Left ventricle myocardium inferior (tissue), 1 donor: ENCODE data around the gene OR6J1. TPM values are rescaled to one million over a fixed set of nuclear protein-coding genes. Genes with fewer than 3 reads are reported as not detected.

Experiments
- DNase-seq: peaks from one replicate; pipeline ENCODE4 v3.0.0-alpha.2; 2020
- H3K27ac ChIP-seq: fragments of 200-600 bp; replicated peaks from 2 replicates; pipeline ENCODE4 v1.8.0; 2021
- H3K27me3 ChIP-seq: fragments of 200-600 bp; 2 replicates; pipeline ENCODE4 v1.8.0; 2021; ENCODE audit warnings: low read depth
- H3K36me3 ChIP-seq: fragments of 200-600 bp; 2 replicates; pipeline ENCODE4 v1.8.0; 2021
- H3K4me1 ChIP-seq: fragments of 200-600 bp; 2 replicates; pipeline ENCODE4 v1.8.0; 2021
- H3K4me3 ChIP-seq: fragments of 200-600 bp; 2 replicates; pipeline ENCODE4 v1.8.0; 2021; ENCODE audit warnings: mild to moderate bottlenecking, moderate library complexity
- H3K9me3 ChIP-seq: fragments of 200-600 bp; replicated peaks from 2 replicates; pipeline ENCODE4 v1.8.0; 2021
- intact Hi-C: fragments of 100-400 bp; cut with micrococcal nuclease; formaldehyde crosslinking; loops from one replicate; pipeline ENCODE4 v1.11.0; 2022
- total RNA-seq: library from RNA; stranded (reverse); fragmentation: NEBNext Ultra II Directional; extraction: Animal tissue kit (Norgen Biotek cat#: 25700); gene quantifications from one replicate; pipeline ENCODE4 v1.2.1, GENCODE V29; 2021
- TF ChIP-seq, protein P1 (sequence below): fragments of 200-600 bp; IDR thresholded peaks from 2 replicates; pipeline ENCODE4 v1.8.0; 2021; ENCODE audit warnings: antibody characterized with exemption, mild to moderate bottlenecking, borderline replicate concordance
- donor health status: DM: no; HTN: yes; CAD: no; lungs with severe emphysema.

Gene OR6J1
- total RNA-seq, 1 donor from 2014 or later, result not detected

DNA sequence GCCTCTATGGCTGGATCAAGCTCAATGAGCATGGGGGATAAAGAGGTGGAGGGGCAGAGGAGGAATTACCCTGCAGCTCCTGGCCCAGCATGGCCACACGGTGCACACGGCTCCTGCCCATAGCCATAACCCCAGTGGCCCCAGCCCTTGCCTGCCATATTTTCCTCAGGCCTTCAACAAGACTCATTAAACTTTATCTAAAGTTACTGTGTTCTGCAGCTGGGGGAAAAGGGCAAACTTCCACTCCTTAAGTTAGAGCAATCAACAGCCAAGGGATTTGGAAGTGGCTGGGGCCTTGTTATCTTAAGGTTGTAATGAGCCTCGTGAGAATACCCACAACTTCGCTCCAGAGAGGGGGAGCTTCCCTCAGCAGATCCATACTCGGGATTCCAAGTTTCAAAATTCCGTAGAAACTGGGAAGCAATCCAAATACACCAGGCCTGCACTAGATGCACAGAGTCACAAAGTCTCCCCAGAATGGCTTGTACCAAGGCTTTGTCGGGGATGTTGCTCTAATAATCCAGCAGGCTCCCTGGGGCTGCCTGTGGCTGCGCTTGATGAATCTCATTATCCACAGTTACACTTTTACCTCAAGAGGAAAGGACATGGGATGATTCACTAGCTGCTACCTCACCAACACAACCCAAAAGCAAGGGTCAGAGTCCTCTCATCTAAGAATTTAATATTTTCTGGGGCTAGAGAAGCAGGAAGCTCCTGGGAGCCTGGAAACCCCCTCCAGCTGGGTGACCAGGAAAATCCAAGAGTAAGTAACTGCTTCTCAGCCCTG is 13.0 kb upstream of the OR6J1 start:
- no peaks in the 10 kb centered on the region for H3K27me3 ChIP-seq
- DNase-seq, result no peak
- no peak overlapping the region for H3K27ac ChIP-seq
- peaks cover 8% of the 10 kb centered on the region for H3K4me1 ChIP-seq
- no peaks in the 10 kb centered on the region for H3K36me3 ChIP-seq
- TF ChIP-seq, protein P1, sequence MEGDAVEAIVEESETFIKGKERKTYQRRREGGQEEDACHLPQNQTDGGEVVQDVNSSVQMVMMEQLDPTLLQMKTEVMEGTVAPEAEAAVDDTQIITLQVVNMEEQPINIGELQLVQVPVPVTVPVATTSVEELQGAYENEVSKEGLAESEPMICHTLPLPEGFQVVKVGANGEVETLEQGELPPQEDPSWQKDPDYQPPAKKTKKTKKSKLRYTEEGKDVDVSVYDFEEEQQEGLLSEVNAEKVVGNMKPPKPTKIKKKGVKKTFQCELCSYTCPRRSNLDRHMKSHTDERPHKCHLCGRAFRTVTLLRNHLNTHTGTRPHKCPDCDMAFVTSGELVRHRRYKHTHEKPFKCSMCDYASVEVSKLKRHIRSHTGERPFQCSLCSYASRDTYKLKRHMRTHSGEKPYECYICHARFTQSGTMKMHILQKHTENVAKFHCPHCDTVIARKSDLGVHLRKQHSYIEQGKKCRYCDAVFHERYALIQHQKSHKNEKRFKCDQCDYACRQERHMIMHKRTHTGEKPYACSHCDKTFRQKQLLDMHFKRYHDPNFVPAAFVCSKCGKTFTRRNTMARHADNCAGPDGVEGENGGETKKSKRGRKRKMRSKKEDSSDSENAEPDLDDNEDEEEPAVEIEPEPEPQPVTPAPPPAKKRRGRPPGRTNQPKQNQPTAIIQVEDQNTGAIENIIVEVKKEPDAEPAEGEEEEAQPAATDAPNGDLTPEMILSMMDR, result no peak
- intact Hi-C loops, result loop anchor here (5.0 kb wide), 1 partner anchor 160 kb away; the partner anchor contains the start of gene SLC7A7
- H3K9me3 ChIP-seq, result no peaks in the 10 kb centered on the region
- H3K4me3 ChIP-seq, result no peak overlapping the region

DNA sequence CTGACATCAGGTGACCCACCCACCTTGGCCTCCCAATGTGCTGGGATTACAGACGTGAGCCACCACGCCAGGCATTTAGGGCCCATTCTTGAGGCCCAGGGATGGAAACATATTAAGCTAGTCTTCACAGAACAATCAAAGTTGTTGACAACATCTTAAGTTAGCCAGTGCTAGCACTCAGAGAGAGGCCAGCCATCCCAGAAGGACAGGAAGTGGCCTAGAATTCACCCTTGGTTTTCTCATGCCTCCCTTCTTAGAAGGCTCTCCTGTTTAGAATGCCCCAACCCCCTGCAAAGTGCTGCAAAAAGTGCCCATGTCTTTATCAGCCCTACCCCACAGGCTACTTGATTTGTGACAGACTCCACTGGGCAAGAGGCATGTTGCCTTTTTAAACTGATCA is 12.1 kb upstream of the OR6J1 start:
- Histone ChIP-seq H3K9me3 (no peaks in the 10 kb centered on the region), H3K27ac (no peak overlapping the region), H3K4me3 (no peak overlapping the region), H3K4me1 (peaks cover 8% of the 10 kb centered on the region), H3K27me3 (no peaks in the 10 kb centered on the region), H3K36me3 (no peaks in the 10 kb centered on the region)
- intact Hi-C loops, result loop anchor here (5.0 kb wide), 1 partner anchor 161 kb away; the partner anchor contains the start of gene SLC7A7
- no peak for DNase-seq
- TF ChIP-seq, protein P1, result no peak

- peak; percentile 25 for DNase-seq
- Histone ChIP-seq H3K4me1 (peaks cover 8% of the 10 kb centered on the region), H3K27me3 (no peaks in the 10 kb centered on the region), H3K9me3 (no peaks in the 10 kb centered on the region), H3K4me3 (no peak overlapping the region), H3K27ac (no peak overlapping the region), H3K36me3 (no peaks in the 10 kb centered on the region)
- TF ChIP-seq, protein P1, result peak; percentile 85
- intact Hi-C loops, result loop anchor here (5.0 kb wide), 1 partner anchor 261 kb away; no protein-coding TSS in a partner anchor
These were observed 9.0 kb upstream of the OR6J1 start for GRCh38 chr14:22653012-22653621.

DNA sequence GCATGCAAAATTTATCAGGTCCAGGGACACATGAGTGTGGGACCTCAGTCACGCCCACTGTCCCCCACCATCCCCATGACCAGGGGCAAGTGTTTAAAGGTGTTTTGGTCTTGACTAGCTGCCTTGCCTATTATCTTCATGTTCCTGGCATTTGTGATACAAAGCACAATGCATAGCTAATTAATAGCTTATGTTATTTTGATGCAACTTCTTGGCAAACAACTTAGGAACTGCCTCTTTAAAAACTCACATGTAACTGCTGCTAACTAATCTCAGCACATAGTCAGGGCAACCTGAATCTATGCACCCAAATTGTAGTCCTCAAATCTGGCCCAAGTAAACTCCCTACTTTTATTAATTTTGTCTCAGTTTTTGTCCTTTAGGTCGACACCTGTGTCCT is 7.4 kb upstream of the OR6J1 start:
- Histone ChIP-seq H3K4me1 (peaks cover under 1% of the 10 kb centered on the region), H3K9me3 (no peaks in the 10 kb centered on the region), H3K27me3 (no peaks in the 10 kb centered on the region), H3K27ac (no peak overlapping the region), H3K4me3 (no peak overlapping the region), H3K36me3 (no peaks in the 10 kb centered on the region)
- intact Hi-C loops, result loop anchor here (5.0 kb wide), 1 partner anchor 259 kb away; no protein-coding TSS in a partner anchor
- TF ChIP-seq, protein P1, result no peak
- DNase-seq, result no peak

GRCh38 chr14:22650960-22651521 is 6.9 kb upstream of the OR6J1 start:
- DNase-seq, result no peak
- TF ChIP-seq, protein P1, result no peak
- Histone ChIP-seq H3K27ac (no peak overlapping the region), H3K9me3 (no peaks in the 10 kb centered on the region), H3K27me3 (no peaks in the 10 kb centered on the region), H3K4me1 (no peaks in the 10 kb centered on the region), H3K4me3 (no peak overlapping the region), H3K36me3 (no peaks in the 10 kb centered on the region)
- intact Hi-C loops, result loop anchor here (5.0 kb wide), 1 partner anchor 259 kb away; no protein-coding TSS in a partner anchor
